Fibroblast of the conjunctiva (primary cell): Measurements from ENCODE around the gene RASA3.
"Not testable (repeated sequence)": the region's sequence is repeated elsewhere in the genome, so short reads cannot be mapped to it uniquely, and the experiment has no call there.

Experiments used
- DNase-seq: peaks from one replicate; pipeline ENCODE4 v3.0.0-alpha.2; 2010; ENCODE audit warnings: low read depth

The RASA3 gene

GRCh38 chr13:114100446-114101357 lies 31.7 kb downstream of the RASA3 start:
- DNase-seq, result no peak

- no peak for DNase-seq
Observed at GRCh38 chr13:114099918-114100445, 32.4 kb downstream of the RASA3 start.

GRCh38 chr13:114099191-114099590 lies 33.2 kb downstream of the RASA3 start:
- peak; percentile 51 for DNase-seq

GRCh38 chr13:114098689-114099056 lies 33.8 kb downstream of the RASA3 start:
- DNase-seq, result not testable (repeated sequence)

GRCh38 chr13:114097893-114098688 lies 34.3 kb downstream of the RASA3 start:
- DNase-seq, result no peak

- DNase-seq, result no peak
Observed at GRCh38 chr13:114097212-114097892, 35.1 kb downstream of the RASA3 start.

- no peak for DNase-seq
Observed at GRCh38 chr13:114096811-114097211, 35.6 kb downstream of the RASA3 start.

- no peak for DNase-seq
Observed at GRCh38 chr13:114096031-114096485, 36.4 kb downstream of the RASA3 start.

GRCh38 chr13:114095486-114095885 lies 36.9 kb downstream of the RASA3 start:
- no peak for DNase-seq

GRCh38 chr13:114093118-114093517 lies 39.3 kb downstream of the RASA3 start:
- no peak for DNase-seq

- DNase-seq, result no peak
Observed at GRCh38 chr13:114092468-114092867, 40.0 kb downstream of the RASA3 start.

GRCh38 chr13:114090476-114090875 lies 41.9 kb downstream of the RASA3 start:
- DNase-seq, result no peak

- no peak for DNase-seq
Observed at GRCh38 chr13:114089751-114090400, 42.5 kb downstream of the RASA3 start.

- DNase-seq, result no peak
Observed at GRCh38 chr13:114089341-114089740, 43.1 kb downstream of the RASA3 start.

- DNase-seq, result no peak
Observed at GRCh38 chr13:114088863-114089262, 43.6 kb downstream of the RASA3 start.

GRCh38 chr13:114088234-114088633 lies 44.2 kb downstream of the RASA3 start:
- DNase-seq, result no peak

- DNase-seq, result no peak
Observed at GRCh38 chr13:114087430-114087829, 45.0 kb downstream of the RASA3 start.

GRCh38 chr13:114082849-114083645 lies 49.4 kb downstream of the RASA3 start:
- DNase-seq, result no peak

- no peak for DNase-seq
Observed at GRCh38 chr13:114081761-114082681, 50.4 kb downstream of the RASA3 start.
